ENCODE measurements around the gene MUC5AC.
"Not testable (repeated sequence)": the region's sequence is repeated elsewhere in the genome, so short reads cannot be mapped to it uniquely, and the experiment has no call there.

The MUC5AC gene

DNA sequence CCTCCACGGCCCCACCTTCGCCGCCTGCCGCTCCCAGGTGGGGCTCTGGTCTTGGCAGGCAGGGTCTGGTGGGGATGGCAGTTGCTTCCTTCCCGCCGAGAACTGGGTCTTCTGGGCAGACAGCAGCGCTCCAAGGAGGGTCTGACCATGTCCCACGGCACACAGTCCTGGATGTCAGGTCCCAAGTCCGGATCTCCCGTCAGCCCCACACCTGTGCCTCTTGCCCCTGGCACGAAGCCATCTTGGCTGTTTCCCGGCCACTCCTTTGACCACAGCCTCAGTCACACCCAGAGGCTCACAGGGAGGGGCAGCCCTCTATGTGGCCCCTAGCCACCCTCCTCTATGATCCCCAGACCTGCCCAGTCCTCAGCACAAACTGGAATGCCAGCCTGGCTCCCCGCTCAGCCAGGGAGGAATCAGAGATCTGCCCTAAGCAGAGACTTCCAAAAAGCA, 79.4 kb downstream of the MUC5AC start:
- H3K4me3 ChIP-seq (ENCODE audit: low read depth, low read length), result no peak overlapping the region
- TF ChIP-seq, protein P1, sequence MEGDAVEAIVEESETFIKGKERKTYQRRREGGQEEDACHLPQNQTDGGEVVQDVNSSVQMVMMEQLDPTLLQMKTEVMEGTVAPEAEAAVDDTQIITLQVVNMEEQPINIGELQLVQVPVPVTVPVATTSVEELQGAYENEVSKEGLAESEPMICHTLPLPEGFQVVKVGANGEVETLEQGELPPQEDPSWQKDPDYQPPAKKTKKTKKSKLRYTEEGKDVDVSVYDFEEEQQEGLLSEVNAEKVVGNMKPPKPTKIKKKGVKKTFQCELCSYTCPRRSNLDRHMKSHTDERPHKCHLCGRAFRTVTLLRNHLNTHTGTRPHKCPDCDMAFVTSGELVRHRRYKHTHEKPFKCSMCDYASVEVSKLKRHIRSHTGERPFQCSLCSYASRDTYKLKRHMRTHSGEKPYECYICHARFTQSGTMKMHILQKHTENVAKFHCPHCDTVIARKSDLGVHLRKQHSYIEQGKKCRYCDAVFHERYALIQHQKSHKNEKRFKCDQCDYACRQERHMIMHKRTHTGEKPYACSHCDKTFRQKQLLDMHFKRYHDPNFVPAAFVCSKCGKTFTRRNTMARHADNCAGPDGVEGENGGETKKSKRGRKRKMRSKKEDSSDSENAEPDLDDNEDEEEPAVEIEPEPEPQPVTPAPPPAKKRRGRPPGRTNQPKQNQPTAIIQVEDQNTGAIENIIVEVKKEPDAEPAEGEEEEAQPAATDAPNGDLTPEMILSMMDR (IDR thresholded peaks at IDR 0.05; ENCODE audit: low read depth, low read length), result no peak

DNA sequence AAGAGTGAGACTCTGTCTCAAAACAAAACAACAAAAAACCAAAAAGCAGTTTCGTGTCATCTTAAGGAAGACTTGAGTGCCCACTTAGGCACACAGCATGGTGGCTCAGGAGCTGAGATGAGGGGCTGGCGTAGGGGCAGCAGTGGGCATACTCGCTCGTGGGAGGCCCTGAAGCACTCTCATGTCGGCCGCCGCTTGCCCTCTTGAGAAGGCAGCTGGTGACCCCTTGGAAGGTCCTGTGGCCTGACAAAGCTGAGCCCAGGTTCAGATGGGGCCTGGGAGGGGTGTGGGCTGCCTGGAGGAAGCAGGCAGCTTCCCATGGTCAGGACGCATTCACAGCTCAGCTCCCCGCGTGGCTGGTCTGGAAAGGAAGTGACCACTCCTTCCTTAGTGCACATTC, 80.1 kb downstream of the MUC5AC start:
- TF ChIP-seq, protein P1 (IDR thresholded peaks at IDR 0.05; ENCODE audit: low read depth, low read length), result no peak
- no peak overlapping the region for H3K4me3 ChIP-seq (ENCODE audit: low read depth, low read length)

DNA sequence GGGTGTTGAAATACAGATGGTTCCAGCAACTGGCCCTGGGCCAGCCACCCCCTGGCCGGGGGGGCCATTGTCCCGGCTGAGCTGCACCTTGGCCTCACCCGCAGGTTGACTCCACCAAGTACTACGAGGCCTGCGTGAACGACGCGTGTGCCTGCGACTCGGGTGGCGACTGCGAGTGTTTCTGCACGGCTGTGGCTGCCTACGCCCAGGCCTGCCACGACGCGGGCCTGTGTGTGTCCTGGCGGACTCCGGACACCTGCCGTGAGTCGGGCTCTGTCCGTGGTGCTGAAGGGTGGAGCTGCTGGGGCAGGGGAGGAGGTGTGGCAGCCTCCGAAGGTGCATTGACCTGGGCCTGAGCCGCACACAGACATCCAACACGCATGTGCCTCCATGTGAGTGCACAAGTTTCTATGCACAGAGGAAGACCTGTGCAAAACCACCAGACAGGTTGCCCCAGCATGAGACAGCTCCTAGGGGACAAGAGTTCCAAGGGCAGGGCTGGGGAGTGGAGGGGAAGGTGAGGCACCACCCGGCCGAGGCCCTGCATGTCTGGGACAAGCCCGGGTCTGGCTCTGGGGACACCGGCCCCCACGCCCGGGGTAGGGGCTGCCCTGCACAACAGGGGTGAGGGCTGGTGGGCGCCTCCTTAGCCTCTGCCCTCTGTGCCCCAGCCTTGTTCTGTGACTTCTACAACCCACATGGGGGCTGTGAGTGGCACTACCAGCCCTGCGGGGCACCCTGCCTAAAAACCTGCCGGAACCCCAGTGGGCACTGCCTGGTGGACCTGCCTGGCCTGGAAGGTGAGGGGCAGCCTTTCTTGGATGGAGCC, 81.2 kb downstream of the MUC5AC start:
- no peak overlapping the region for H3K4me3 ChIP-seq (ENCODE audit: low read depth, low read length)
- TF ChIP-seq, protein P1 (IDR thresholded peaks at IDR 0.05; ENCODE audit: low read depth, low read length), result no peak

DNA sequence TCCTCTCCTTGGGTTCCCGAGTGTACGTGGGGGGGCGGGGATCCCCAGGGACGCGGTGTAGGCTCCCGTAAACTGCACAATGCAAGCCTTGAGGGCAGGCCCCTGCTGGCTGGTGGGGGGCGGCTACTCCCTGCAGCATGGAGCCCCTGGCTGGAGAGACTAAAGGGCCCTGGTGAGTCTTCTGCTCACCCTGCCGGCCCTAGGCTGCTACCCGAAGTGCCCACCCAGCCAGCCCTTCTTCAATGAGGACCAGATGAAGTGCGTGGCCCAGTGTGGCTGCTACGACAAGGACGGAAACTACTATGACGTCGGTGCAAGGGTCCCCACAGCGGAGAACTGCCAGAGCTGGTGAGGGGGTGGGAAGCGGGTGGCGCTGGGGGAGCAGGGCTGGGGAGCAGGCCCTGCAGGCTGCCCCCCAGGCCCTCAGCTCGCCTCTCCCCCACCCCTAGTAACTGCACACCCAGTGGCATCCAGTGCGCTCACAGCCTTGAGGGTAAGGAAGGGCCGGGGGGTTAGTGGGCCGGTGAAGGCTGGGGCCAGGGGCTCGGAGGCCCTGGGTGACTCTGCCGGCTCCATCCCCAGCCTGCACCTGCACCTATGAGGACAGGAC, 81.9 kb downstream of the MUC5AC start:
- H3K4me3 ChIP-seq (ENCODE audit: low read depth, low read length), result no peak overlapping the region
- TF ChIP-seq, protein P1 (IDR thresholded peaks at IDR 0.05; ENCODE audit: low read depth, low read length), result no peak

DNA sequence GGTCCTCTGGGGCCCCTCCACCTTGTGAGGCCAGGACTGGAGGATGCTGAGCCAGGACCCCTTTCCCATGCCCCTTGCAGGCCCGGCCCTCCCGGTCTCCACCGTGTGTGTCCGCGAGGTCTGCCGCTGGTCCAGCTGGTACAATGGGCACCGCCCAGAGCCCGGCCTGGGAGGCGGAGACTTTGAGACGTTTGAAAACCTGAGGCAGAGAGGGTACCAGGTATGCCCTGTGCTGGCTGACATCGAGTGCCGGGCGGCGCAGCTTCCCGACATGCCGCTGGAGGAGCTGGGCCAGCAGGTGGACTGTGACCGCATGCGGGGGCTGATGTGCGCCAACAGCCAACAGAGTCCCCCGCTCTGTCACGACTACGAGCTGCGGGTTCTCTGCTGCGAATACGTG, 83.0 kb downstream of the MUC5AC start:
- TF ChIP-seq, protein P1 (IDR thresholded peaks at IDR 0.05; ENCODE audit: low read depth, low read length), result no peak
- no peak overlapping the region for H3K4me3 ChIP-seq (ENCODE audit: low read depth, low read length)

DNA sequence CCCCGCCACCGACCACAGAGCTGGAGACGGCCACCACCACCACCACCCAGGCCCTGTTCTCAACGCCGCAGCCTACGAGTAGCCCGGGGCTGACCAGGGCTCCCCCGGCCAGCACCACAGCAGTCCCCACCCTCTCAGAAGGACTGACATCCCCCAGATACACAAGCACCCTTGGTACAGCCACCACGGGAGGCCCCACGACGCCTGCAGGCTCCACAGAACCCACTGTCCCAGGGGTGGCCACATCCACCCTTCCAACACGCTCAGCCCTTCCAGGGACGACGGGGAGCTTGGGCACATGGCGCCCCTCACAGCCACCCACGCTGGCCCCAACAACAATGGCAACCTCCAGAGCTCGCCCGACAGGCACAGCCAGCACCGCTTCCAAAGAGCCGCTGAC, 84.0 kb downstream of the MUC5AC start:
- H3K4me3 ChIP-seq (ENCODE audit: low read depth, low read length), result no peak overlapping the region
- TF ChIP-seq, protein P1 (IDR thresholded peaks at IDR 0.05; ENCODE audit: low read depth, low read length), result no peak

DNA sequence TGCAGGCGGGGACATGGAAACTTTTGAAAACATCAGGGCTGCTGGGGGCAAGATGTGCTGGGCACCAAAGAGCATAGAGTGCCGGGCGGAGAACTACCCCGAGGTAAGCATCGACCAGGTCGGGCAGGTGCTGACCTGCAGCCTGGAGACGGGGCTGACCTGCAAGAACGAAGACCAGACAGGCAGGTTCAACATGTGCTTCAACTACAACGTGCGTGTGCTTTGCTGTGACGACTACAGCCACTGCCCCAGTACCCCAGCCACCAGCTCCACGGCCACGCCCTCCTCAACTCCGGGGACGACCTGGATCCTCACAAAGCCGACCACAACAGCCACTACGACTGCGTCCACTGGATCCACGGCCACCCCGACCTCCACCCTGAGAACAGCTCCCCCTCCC, 84.5 kb downstream of the MUC5AC start:
- no peak overlapping the region for H3K4me3 ChIP-seq (ENCODE audit: low read depth, low read length)
- TF ChIP-seq, protein P1 (IDR thresholded peaks at IDR 0.05; ENCODE audit: low read depth, low read length), result no peak

DNA sequence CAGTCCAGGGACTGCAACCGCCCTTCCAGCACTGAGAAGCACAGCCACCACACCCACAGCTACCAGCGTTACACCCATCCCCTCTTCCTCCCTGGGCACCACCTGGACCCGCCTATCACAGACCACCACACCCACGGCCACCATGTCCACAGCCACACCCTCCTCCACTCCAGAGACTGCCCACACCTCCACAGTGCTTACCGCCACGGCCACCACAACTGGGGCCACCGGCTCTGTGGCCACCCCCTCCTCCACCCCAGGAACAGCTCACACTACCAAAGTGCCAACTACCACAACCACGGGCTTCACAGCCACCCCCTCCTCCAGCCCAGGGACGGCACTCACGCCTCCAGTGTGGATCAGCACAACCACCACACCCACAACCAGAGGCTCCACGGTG, 85.0 kb downstream of the MUC5AC start:
- not testable (repeated sequence) for H3K4me3 ChIP-seq (ENCODE audit: low read depth, low read length)

DNA sequence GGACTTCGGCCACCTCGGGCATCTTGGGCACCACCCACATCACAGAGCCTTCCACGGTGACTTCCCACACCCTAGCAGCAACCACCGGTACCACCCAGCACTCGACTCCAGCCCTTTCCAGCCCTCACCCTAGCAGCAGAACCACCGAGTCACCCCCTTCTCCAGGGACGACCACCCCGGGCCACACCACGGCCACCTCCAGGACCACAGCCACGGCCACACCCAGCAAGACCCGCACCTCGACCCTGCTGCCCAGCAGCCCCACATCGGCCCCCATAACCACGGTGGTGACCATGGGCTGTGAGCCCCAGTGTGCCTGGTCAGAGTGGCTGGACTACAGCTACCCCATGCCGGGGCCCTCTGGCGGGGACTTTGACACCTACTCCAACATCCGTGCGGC, 85.8 kb downstream of the MUC5AC start:
- not testable (repeated sequence) for H3K4me3 ChIP-seq (ENCODE audit: low read depth, low read length)

DNA sequence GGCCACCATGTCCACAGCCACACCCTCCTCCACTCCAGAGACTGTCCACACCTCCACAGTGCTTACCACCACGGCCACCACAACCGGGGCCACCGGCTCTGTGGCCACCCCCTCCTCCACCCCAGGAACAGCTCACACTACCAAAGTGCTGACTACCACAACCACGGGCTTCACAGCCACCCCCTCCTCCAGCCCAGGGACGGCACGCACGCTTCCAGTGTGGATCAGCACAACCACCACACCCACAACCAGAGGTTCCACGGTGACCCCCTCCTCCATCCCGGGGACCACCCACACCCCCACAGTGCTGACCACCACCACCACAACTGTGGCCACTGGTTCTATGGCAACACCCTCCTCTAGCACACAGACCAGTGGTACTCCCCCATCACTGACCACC, 86.8 kb downstream of the MUC5AC start:
- H3K4me3 ChIP-seq (ENCODE audit: low read depth, low read length), result not testable (repeated sequence)

DNA sequence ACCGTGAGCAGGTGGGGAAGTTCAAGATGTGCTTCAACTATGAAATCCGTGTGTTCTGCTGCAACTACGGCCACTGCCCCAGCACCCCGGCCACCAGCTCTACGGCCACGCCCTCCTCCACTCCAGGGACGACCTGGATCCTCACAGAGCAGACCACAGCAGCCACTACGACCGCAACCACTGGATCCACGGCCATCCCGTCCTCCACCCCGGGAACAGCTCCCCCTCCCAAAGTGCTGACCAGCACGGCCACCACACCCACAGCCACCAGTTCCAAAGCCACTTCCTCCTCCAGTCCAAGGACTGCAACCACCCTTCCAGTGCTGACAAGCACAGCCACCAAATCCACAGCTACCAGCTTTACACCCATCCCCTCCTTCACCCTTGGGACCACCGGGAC, 88.0 kb downstream of the MUC5AC start:
- H3K4me3 ChIP-seq (ENCODE audit: low read depth, low read length), result not testable (repeated sequence)
